IPS DF 6.9 (cell line): ENCODE data around the gene MYL5.
"Not testable (repeated sequence)": the region's sequence is repeated elsewhere in the genome, so short reads cannot be mapped to it uniquely, and the experiment has no call there.

ENCODE experiments used
- DNase-seq: peaks from one replicate; pipeline ENCODE4 v3.0.0-alpha.2; 2013; ENCODE audit warnings: low read depth, low spot score
- H3K27ac ChIP-seq: one replicate; pipeline ENCODE4 v1.5.1; 2013; ENCODE audit warnings: low read length, control low read depth
- H3K27me3 ChIP-seq: 2 replicates; pipeline ENCODE4 v1.6.1; 2013; ENCODE audit warnings: mild to moderate bottlenecking, low read length; ENCODE audit not compliant: control insufficient read depth, insufficient read depth
- H3K36me3 ChIP-seq: 2 replicates; pipeline ENCODE4 v1.6.1; 2013; ENCODE audit warnings: low read length; ENCODE audit not compliant: control insufficient read depth, insufficient read depth
- H3K4me1 ChIP-seq: 2 replicates; pipeline ENCODE4 v1.6.1; 2013; ENCODE audit warnings: low read length; ENCODE audit not compliant: control insufficient read depth, insufficient read depth
- H3K4me3 ChIP-seq: 2 replicates; pipeline ENCODE4 v1.5.1; 2013; ENCODE audit warnings: mild to moderate bottlenecking, low read length
- H3K9me3 ChIP-seq: 2 replicates; pipeline ENCODE4 v1.6.1; 2013; ENCODE audit warnings: low read length, inconsistent platforms; ENCODE audit not compliant: control insufficient read depth, insufficient read depth
- WGBS: extraction: QIAGEN DNeasy Blood & Tissue Kit; methylation state at CpG from one replicate; pipeline ENCODE4 v1.1.7; 2013; ENCODE audit warnings: mixed read lengths, missing lambda C conversion rate; ENCODE audit not compliant: insufficient read length, insufficient coverage; 5-methylcytosine and 5-hydroxymethylcytosine counted together

Gene MYL5

DNA sequence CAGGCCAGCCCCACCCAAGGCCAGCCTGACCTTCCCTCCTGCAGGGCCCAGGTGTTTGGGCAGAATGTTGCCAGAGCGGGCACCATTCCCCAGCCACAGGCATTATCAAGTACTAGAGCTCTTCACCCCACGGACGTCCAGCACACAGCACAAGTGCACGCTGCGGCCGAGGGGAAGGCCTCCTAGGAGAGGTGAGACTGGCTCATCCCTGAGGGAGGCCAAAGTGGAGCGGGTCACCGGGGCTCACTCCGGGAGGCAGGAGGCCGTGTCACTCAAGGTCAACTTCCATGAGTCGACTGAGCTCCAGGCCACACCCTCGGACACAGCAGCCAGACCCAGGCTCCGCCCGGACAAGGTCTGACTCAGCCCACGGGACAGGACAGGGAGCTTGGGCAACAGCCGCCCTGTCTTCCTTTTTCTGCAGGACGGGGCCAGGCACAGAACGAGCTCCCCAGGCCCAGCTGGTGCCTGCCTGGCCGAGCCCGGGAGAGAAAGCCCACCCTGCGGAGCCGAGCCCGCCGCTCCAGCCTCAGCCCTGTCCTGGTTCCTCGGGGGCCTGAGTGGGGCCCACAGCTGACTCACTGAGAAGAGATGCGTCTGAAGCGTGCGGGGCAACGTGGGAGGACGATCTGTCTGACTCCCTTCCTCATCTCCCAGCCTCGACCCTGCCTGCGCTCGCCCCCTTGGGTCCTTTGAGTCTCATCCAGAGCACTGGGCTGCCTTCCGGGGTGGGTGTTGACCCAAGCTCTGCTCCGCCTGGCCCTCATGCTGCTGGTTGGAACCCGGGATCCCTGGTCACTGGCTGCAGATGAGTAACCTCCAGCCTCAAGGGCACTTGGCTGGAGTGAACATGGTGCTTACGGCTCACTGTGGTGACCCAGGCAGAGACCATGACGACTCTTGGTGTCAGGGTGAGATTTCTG is 13.0 kb downstream of the MYL5 start:
- Histone ChIP-seq H3K27ac (no peak overlapping the region), H3K9me3 (no peaks in the 10 kb centered on the region), H3K4me3 (no peak overlapping the region), H3K27me3 (no peaks in the 10 kb centered on the region), H3K4me1 (peaks cover 16% of the 10 kb centered on the region), H3K36me3 (no peaks in the 10 kb centered on the region)
- no CpG with 5 or more reads among the region's 38 CpGs for WGBS
- no peak for DNase-seq

DNA sequence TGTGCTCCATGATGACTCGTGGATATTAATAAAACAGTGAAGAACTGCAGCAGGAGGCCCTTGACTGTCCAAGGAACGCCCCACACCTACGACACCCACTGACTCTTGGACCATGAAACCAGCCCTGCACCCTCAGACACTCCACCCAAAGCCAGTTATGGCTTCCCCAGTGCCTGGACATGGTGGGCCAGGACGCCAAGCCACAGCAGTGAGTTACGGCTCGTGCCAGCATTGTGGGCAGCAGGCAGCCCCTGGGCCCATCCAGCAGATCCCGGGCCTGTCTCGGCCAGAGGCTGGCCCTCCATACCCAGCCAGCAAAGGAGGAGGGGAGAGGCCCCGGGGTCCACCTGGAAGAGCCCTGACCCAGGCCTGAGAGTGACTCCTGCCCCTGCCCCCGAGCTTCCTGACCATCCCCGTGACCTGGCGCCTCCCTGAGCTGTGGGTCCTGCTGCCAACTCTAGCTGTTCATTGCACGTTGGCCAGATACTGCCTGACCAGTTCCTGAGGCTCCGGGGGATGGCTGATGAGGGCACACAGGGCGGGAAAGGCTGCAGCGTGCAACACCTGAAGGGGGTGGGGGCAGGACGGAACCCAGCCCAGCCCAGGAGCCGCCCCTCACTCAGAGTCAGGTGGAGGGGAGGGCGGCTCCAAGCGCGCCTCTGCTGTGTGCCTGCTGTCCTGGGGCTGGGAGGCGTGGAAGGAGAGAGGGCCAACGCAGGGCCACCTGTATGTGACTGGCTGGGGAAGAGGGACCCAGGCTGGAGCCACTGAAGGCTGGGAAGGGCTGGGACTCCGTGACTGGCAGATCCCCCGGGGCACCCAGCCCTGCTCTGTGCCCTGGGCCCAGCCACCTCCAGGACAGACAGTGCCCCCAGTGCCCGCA is 13.9 kb downstream of the MYL5 start:
- DNase-seq, result no peak
- H3K27ac ChIP-seq, result no peak overlapping the region
- peaks cover 14% of the 10 kb centered on the region for H3K4me1 ChIP-seq
- WGBS, result no CpG with 5 or more reads among the region's 26 CpGs
- no peaks in the 10 kb centered on the region for H3K27me3 ChIP-seq
- H3K4me3 ChIP-seq, result peak overlapping the region; percentile 48; the same call in 1 of the 2 replicates
- no peaks in the 10 kb centered on the region for H3K9me3 ChIP-seq
- H3K36me3 ChIP-seq, result no peaks in the 10 kb centered on the region; the same call in 1 of the 2 replicates

DNA sequence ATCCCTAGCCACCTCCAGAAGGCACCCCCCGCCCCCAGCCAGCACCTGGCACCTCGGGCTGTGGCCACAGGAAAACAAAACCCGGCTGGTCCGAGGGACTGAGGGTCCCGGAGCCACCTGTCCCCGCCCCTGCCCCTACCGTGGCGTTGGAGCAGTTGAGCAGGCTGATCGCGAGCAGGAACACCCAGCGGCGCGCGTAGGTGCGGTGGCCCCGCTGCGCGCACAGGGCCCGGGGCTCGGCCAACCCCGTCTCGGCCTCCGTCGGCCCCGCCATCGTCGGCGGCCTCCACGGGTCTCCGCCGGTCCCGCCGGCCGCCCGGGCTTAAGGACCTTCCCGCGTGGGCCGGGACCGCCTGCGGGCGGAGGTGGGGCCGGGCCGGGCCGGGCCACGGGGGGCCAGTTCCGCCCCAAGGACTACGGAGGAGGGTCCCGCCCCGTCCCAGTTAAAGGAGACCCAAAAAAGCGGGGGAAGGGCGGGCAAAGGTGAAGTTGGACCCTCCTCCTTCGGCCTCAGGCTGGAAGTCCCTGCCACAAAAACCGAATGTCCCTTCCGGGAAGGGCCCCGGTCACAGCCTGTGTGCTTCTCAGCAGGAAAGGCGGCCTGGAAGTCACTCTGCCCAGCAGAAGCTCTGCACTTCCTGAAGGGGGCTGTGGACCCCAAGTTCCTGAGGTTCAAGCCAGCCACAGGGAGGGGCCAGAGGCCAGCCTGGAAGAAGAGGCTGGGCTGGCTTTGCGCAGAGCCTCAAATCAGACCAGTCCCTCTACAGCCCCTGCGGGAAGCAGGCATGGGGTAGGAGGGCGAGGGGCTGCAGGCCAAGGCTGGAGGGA is 14.7 kb downstream of the MYL5 start, which contains the start of gene SLC49A3:
Gene SLC49A3, minus strand, starts transcription at position 298 of the 828 bp plus-strand sequence. Its CDS starts 24 bp downstream, at position 274.
- H3K9me3 ChIP-seq, result no peaks in the 10 kb centered on the region
- peaks cover 12% of the 10 kb centered on the region for H3K4me1 ChIP-seq
- no peak within 1 kb of the TSS for H3K27ac ChIP-seq
- no peak for DNase-seq
- H3K36me3 ChIP-seq, result no peaks in the 10 kb centered on the region; the same call in 1 of the 2 replicates
- no peaks in the 10 kb centered on the region for H3K27me3 ChIP-seq
- H3K4me3 ChIP-seq, result peak within 1 kb of the TSS; percentile 48; the same call in 1 of the 2 replicates
- WGBS, result no CpG with 5 or more reads among the region's 59 CpGs

DNA sequence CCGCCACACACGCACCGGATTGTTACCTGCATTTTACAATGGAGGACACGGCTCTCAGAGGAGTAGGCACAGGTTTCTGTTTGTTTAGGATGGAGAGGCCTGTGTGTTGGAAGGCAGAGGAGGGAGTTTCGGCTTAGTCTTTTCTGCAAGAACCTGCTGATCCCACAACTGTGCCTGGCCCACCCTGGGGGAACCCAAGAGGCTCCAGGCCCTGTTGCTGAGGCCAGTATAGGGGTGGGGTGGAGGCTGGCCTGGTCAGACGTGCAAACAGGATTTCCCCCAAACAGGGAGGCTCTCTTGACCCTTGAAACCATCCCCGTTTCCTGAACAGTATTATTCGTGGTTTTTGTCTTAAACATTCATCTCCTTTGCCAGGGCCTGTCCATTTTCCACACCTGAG is 15.4 kb downstream of the MYL5 start:
- no peak overlapping the region for H3K27ac ChIP-seq
- WGBS, result no CpG with 5 or more reads among the region's 8 CpGs
- H3K36me3 ChIP-seq, result no peaks in the 10 kb centered on the region; the same call in 1 of the 2 replicates
- no peaks in the 10 kb centered on the region for H3K9me3 ChIP-seq
- H3K27me3 ChIP-seq, result no peaks in the 10 kb centered on the region
- peak overlapping the region; percentile 48; the same call in 1 of the 2 replicates for H3K4me3 ChIP-seq
- peaks cover 10% of the 10 kb centered on the region for H3K4me1 ChIP-seq
- no peak for DNase-seq

DNA sequence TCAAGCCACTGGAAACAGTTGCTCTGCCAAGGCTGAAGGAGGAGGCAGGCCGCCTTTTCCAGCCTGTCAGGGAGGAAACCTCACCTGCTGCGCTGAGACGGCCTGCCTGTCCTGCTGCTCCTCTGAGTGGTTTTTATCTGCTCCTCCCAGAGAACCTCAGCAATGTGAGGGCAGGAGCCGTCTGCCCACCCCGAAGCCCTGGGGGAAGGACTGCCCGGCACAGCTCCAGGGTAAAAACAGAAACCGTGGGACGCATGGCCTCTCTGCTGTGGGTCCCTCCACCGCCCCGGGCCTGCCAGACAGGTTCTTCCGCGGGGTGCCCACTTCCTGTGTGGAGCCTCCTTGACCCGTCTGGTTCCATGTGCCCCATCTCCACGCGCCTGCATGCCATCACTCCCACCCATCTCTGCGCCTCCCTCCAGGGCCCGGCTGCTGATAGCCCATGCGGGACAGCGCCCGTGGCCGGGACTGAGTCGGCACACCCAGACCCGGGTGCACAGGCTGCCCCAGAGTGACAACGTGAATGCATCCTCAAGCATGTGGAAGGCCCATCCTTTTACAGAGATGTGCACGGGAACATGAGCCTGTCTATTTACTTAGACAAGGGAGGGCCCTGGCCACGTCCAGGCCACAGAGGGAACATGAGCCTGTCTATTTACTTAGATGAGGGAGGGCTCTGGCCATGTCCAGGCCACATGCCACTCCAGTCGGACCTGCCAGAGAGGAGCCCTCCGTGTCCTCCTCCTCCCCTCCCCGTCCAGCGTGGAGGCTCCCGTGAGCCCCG is 18.6 kb downstream of the MYL5 start:
- peaks cover 9% of the 10 kb centered on the region for H3K4me1 ChIP-seq
- no peaks in the 10 kb centered on the region; the same call in 1 of the 2 replicates for H3K36me3 ChIP-seq
- no CpG with 5 or more reads among the region's 32 CpGs for WGBS
- no peak overlapping the region for H3K4me3 ChIP-seq
- no peaks in the 10 kb centered on the region for H3K27me3 ChIP-seq
- no peak overlapping the region for H3K27ac ChIP-seq
- no peaks in the 10 kb centered on the region for H3K9me3 ChIP-seq
- no peak for DNase-seq

DNA sequence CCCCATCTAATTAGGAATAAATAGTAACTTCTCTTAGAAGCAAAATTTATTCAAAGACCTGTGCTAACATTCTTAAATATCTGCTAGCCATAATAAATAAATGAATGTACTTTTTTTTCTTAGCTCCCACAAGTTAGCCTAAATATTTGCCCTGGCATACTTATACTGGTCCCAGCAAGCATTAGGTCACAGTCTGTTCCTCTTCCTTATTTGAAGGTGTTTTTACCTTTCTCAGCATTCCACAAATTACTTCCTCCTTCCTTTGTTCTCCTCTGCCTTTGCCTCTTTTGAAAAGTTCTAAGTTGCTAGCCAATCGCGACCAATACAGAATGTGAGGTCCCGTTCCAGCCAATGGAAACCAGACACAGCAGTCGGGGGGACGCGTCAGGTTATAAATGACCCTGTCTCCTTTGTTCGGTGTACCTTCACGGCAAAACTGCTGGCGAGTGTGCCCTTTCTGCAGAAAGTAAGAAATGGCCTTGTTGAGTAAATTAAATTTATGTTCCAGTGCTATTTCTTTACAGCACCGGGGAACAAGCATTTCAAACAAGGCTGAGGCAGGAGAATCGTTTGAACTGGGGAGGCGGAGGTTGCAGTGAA is 20.1 kb downstream of the MYL5 start:
- no CpG with 5 or more reads among the region's 12 CpGs for WGBS
- not testable (repeated sequence) for H3K27me3 ChIP-seq, H3K9me3 ChIP-seq, H3K4me1 ChIP-seq, H3K36me3 ChIP-seq, H3K4me3 ChIP-seq, H3K27ac ChIP-seq, DNase-seq

DNA sequence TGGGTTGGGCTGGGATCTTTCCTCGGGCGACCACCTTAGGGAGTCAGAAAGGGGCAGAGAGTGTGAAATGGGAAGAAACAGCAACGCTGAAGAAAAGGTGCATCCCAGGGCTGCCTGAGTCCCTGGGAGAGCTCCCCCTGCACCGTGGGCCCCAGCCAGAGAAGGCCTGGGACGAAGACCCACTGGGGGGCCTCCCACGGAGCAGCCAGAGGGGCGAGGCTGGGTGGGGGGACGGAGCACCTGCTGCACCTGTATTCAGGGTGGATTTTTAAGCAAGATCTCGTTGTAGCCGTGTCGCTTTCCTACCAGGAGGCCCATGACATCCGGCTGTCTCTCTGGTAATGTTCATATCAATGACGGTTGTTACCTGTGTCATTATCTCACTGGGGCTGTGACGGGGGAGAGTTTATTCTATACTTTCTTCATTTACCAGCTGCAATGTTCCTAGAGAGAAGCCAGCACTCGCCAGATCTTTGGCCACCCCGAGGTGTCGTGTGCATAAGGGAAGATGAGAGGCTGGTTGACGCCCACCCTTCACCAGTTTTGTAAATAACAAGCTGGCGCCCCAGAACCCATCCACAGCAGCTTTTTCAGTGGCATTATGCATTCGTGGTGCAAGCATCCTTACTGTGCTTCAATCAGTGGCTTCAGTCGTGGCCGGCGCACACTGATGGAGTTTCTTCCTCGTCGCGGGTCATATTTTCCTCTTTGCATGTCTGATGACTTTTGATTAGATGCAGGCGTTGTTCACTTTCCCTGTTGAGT is 25.7 kb downstream of the MYL5 start:
- Histone ChIP-seq H3K9me3 (no peaks in the 10 kb centered on the region), H3K27me3 (no peaks in the 10 kb centered on the region), H3K4me3 (no peak overlapping the region), H3K4me1 (no peaks in the 10 kb centered on the region; the same call in 1 of the 2 replicates), H3K36me3 (no peaks in the 10 kb centered on the region), H3K27ac (no peak overlapping the region)
- no peak for DNase-seq
- no CpG with 5 or more reads among the region's 27 CpGs for WGBS

DNA sequence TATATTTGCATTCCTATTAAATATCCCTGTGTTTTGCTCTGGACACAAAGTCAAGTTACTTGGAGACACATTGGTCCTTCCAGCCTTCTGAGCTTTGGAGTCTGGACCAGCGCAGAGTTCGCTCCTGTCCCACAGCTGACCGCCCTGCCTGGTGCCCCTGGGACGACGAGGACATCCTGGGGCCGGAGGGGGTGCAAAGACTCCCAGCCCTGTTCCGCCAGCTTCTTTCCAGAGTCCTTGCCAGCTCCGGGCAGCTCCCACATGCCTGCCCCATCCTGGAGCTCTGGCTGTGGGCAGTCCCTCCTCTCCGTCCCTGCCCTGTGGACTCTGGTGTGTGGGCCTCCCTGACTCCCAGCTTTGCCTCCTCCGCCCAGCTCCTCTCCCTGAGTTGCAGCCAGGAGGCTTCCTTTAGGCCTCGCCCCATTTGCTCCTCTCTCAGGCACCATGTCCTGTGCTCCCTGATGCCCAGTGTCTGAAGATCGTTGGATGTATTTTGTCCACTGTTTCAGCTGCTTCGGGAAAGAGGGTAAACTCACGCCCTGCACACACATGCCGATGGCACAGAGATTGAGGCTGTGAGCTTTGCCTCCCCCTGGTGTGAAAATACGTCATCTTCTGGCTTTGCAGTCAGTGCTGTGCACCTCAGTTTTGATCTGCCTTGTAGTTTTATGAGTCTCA is 26.4 kb downstream of the MYL5 start:
- no peaks in the 10 kb centered on the region for H3K36me3 ChIP-seq
- no peaks in the 10 kb centered on the region for H3K9me3 ChIP-seq
- H3K4me1 ChIP-seq, result no peaks in the 10 kb centered on the region; the same call in 1 of the 2 replicates
- no peak for DNase-seq
- no peaks in the 10 kb centered on the region for H3K27me3 ChIP-seq
- H3K27ac ChIP-seq, result no peak overlapping the region
- WGBS, result no CpG with 5 or more reads among the region's 16 CpGs
- H3K4me3 ChIP-seq, result no peak overlapping the region
